ENCODE results near the gene RGPD5. TPM values are rescaled to one million over a fixed set of nuclear protein-coding genes. Genes with fewer than 3 reads are reported as not detected.
"Not testable (repeated sequence)": the region's sequence is repeated elsewhere in the genome, so short reads cannot be mapped to it uniquely, and the experiment has no call there.

Gene RGPD5
- total RNA-seq, 1 experiment from 2014 or later = 48.3 TPM

- H3K4me2 ChIP-seq (ENCODE audit: insufficient read depth, insufficient read length, low read length); H2AFZ ChIP-seq (ENCODE audit: low read length); H3K9ac ChIP-seq (ENCODE audit: extremely low read depth, insufficient read length, low read length); H3K79me2 ChIP-seq (ENCODE audit: insufficient read depth, low read length); H2BK120ac ChIP-seq (ENCODE audit: low read depth, low read length, poor library complexity, severe bottlenecking); H4K8ac ChIP-seq (replicated peaks; ENCODE audit: insufficient read length, low read depth, low read length); H3K27me3 Mint-ChIP-seq (ENCODE audit: low read depth); H4K5ac ChIP-seq (ENCODE audit: insufficient read length, low read depth, low read length); H3K56ac ChIP-seq (ENCODE audit: insufficient read length, low read depth, low read length); H3K79me1 ChIP-seq (ENCODE audit: insufficient read depth, low read depth, low read length, poor library complexity, severe bottlenecking); H3K14ac ChIP-seq (ENCODE audit: insufficient read depth, low read length); H4K20me1 ChIP-seq (ENCODE audit: control insufficient read depth, insufficient read depth, insufficient read length); DNase-seq; H3T11ph ChIP-seq (ENCODE audit: low read length); H2BK5ac ChIP-seq (ENCODE audit: insufficient read length, low read length); H3K4me1 Mint-ChIP-seq; H3K4ac ChIP-seq (ENCODE audit: low read depth, low read length); H3K23ac ChIP-seq (ENCODE audit: insufficient read length, low read depth, low read length); H2BK20ac ChIP-seq (ENCODE audit: low read depth, low read length, poor library complexity, severe bottlenecking); H3K9me3 Mint-ChIP-seq; H3K18ac ChIP-seq (ENCODE audit: insufficient read length, low read depth, low read length); H3K23me2 ChIP-seq (ENCODE audit: insufficient read length, low read depth, low read length, poor library complexity, severe bottlenecking); H2BK12ac ChIP-seq (ENCODE audit: insufficient read length, low read depth, low read length); H3K27me3 ChIP-seq (ENCODE audit: insufficient read depth, low read length); H3K4me3 Mint-ChIP-seq; H3K27ac Mint-ChIP-seq; H3K9me3 ChIP-seq (ENCODE audit: control insufficient read depth, low read depth, low read length); H3K4me1 ChIP-seq (ENCODE audit: insufficient read depth, low read length); H2BK15ac ChIP-seq (ENCODE audit: low read depth, low read length); H4K91ac ChIP-seq (ENCODE audit: insufficient read length, low read depth, low read length); H3K27ac ChIP-seq (ENCODE audit: insufficient read length, low read depth, low read length); H3K36me3 Mint-ChIP-seq (ENCODE audit: insufficient read depth in 1 of 3, low read depth in 3 of 3); H2AK5ac ChIP-seq (ENCODE audit: insufficient read length, low read length): not testable (repeated sequence)
- no CpG with 5 or more reads among the region's 12 CpGs for WGBS (ENCODE audit: extremely low coverage, insufficient read length, low lambda C conversion rate)
Measured at GRCh38 chr2:109791530-109792279, 2.4 kb upstream of the RGPD5 start.

GRCh38 chr2:109792659-109793058 is 1.4 kb upstream of the RGPD5 start:
- not testable (repeated sequence) for H3K27ac ChIP-seq (ENCODE audit: insufficient read length, low read depth, low read length); H2AFZ ChIP-seq (ENCODE audit: low read length); H3K9me3 Mint-ChIP-seq; H3K36me3 Mint-ChIP-seq (ENCODE audit: insufficient read depth in 1 of 3, low read depth in 3 of 3); H3K18ac ChIP-seq (ENCODE audit: insufficient read length, low read depth, low read length); H2BK120ac ChIP-seq (ENCODE audit: low read depth, low read length, poor library complexity, severe bottlenecking); H3K4me1 Mint-ChIP-seq; H3K9me3 ChIP-seq (ENCODE audit: control insufficient read depth, low read depth, low read length); H3K9ac ChIP-seq (ENCODE audit: extremely low read depth, insufficient read length, low read length); H3K79me1 ChIP-seq (ENCODE audit: insufficient read depth, low read depth, low read length, poor library complexity, severe bottlenecking); H2BK20ac ChIP-seq (ENCODE audit: low read depth, low read length, poor library complexity, severe bottlenecking); H3K56ac ChIP-seq (ENCODE audit: insufficient read length, low read depth, low read length); H3K23me2 ChIP-seq (ENCODE audit: insufficient read length, low read depth, low read length, poor library complexity, severe bottlenecking); H2AK5ac ChIP-seq (ENCODE audit: insufficient read length, low read length); H3K27ac Mint-ChIP-seq; H3K23ac ChIP-seq (ENCODE audit: insufficient read length, low read depth, low read length); H4K8ac ChIP-seq (replicated peaks; ENCODE audit: insufficient read length, low read depth, low read length); H4K20me1 ChIP-seq (ENCODE audit: control insufficient read depth, insufficient read depth, insufficient read length); H3T11ph ChIP-seq (ENCODE audit: low read length); H4K91ac ChIP-seq (ENCODE audit: insufficient read length, low read depth, low read length); H3K27me3 ChIP-seq (ENCODE audit: insufficient read depth, low read length); H3K79me2 ChIP-seq (ENCODE audit: insufficient read depth, low read length); H2BK5ac ChIP-seq (ENCODE audit: insufficient read length, low read length); H4K5ac ChIP-seq (ENCODE audit: insufficient read length, low read depth, low read length); H3K27me3 Mint-ChIP-seq (ENCODE audit: low read depth); H3K4ac ChIP-seq (ENCODE audit: low read depth, low read length); H2BK12ac ChIP-seq (ENCODE audit: insufficient read length, low read depth, low read length); H3K4me2 ChIP-seq (ENCODE audit: insufficient read depth, insufficient read length, low read length); H3K4me3 Mint-ChIP-seq; H3K14ac ChIP-seq (ENCODE audit: insufficient read depth, low read length); H2BK15ac ChIP-seq (ENCODE audit: low read depth, low read length); H3K4me1 ChIP-seq (ENCODE audit: insufficient read depth, low read length); DNase-seq
- WGBS (ENCODE audit: extremely low coverage, insufficient read length, low lambda C conversion rate) = no CpG with 5 or more reads among the region's 1 CpG
